Ishikawa (cell line): ENCODE data around the gene HOXC6.

Source experiments
- CEBPB ChIP-seq: IDR thresholded peaks from 2 replicates; pipeline ENCODE4 v1.6.1; 2012
- CREB1 ChIP-seq: IDR thresholded peaks from 2 replicates; pipeline ENCODE4 v1.6.1; 2012; ENCODE audit warnings: low read depth
- EGR1 ChIP-seq: IDR thresholded peaks from 2 replicates; pipeline ENCODE4 v1.6.1; 2012
- EP300 ChIP-seq: IDR thresholded peaks from 2 replicates; pipeline ENCODE4 v1.6.1; 2012; ENCODE audit warnings: borderline replicate concordance
- FOXM1 ChIP-seq: IDR thresholded peaks from 2 replicates; pipeline ENCODE4 v1.6.1; 2012; ENCODE audit warnings: low read depth, borderline replicate concordance
- NFIC ChIP-seq: IDR thresholded peaks from 2 replicates; pipeline ENCODE4 v1.6.1; 2012
- RAD21 ChIP-seq: IDR thresholded peaks from 2 replicates; pipeline ENCODE4 v1.6.1; 2012; ENCODE audit warnings: low read depth
- TAF1 ChIP-seq: IDR thresholded peaks from 2 replicates; pipeline ENCODE4 v1.6.1; 2012; ENCODE audit warnings: low read depth, mild to moderate bottlenecking
- TCF12 ChIP-seq: IDR thresholded peaks from 2 replicates; pipeline ENCODE4 v1.6.1; 2012; ENCODE audit warnings: low read depth
- TEAD4 ChIP-seq: IDR thresholded peaks from 2 replicates; pipeline ENCODE4 v1.6.1; 2012
- YY1 ChIP-seq: IDR thresholded peaks from 2 replicates; pipeline ENCODE4 v1.6.1; 2012; ENCODE audit warnings: low read depth
- ZBTB7A ChIP-seq: IDR thresholded peaks from 2 replicates; pipeline ENCODE4 v1.6.1; 2012; ENCODE audit warnings: low read depth
- TF ChIP-seq, protein P1 (sequence below): IDR thresholded peaks from 2 replicates; pipeline ENCODE4 v1.6.1; 2012; ENCODE audit warnings: low read depth, mild to moderate bottlenecking
- TF ChIP-seq, protein P2 (sequence below): IDR thresholded peaks from 2 replicates; pipeline ENCODE4 v1.6.1; 2012
- TF ChIP-seq, protein P3 (sequence below): IDR thresholded peaks from 2 replicates; pipeline ENCODE4 v1.6.1; 2012

Gene HOXC6

DNA sequence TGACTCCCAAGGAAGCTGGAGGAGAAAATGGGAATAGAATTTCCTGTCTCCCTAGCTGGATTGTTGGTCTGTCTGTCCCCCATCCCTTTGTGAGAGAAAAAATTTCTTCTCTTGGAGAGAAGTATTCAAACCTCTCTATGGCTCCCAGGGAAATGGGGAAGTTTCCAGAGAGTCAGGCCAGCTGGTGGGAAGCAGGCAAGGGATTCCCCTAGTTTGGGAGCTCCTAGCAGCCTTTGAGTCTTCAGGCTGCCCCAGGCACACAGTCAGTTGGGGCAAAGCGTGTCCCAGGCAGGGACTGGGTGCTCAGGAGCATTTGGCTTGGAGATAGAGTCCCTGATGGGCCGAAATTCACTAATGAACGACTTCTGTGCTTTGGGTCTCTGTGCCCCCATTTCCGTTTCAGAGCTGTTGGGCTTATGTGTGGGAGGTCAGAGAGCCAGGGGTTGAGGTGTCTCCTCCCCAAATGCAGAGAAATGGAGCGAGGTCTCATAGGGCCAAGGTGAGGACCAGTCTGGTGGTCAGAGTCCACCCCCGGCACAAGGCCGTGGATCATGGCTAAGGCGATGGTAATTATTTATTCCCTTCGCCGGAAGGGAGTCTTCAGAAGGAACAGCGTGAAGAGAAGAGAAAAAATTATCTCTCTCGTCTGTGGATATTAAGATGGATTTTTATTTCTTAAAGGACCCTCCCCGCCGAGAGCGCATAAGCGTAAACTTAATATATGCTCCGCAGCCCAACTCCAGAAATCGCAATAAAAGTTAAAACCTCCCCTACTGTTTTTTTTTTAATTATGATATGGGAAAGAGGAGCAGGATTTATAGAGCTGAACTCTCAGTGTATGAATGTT, 34.9 kb upstream of the HOXC6 start:
- TF ChIP-seq TEAD4: no peak
- no peak for TF ChIP-seq RAD21
- no peak for TF ChIP-seq TAF1
- no peak for TF ChIP-seq NFIC
- TF ChIP-seq EGR1: no peak
- TF ChIP-seq CEBPB: no peak
- TF ChIP-seq EP300: no peak
- TF ChIP-seq, protein P1, sequence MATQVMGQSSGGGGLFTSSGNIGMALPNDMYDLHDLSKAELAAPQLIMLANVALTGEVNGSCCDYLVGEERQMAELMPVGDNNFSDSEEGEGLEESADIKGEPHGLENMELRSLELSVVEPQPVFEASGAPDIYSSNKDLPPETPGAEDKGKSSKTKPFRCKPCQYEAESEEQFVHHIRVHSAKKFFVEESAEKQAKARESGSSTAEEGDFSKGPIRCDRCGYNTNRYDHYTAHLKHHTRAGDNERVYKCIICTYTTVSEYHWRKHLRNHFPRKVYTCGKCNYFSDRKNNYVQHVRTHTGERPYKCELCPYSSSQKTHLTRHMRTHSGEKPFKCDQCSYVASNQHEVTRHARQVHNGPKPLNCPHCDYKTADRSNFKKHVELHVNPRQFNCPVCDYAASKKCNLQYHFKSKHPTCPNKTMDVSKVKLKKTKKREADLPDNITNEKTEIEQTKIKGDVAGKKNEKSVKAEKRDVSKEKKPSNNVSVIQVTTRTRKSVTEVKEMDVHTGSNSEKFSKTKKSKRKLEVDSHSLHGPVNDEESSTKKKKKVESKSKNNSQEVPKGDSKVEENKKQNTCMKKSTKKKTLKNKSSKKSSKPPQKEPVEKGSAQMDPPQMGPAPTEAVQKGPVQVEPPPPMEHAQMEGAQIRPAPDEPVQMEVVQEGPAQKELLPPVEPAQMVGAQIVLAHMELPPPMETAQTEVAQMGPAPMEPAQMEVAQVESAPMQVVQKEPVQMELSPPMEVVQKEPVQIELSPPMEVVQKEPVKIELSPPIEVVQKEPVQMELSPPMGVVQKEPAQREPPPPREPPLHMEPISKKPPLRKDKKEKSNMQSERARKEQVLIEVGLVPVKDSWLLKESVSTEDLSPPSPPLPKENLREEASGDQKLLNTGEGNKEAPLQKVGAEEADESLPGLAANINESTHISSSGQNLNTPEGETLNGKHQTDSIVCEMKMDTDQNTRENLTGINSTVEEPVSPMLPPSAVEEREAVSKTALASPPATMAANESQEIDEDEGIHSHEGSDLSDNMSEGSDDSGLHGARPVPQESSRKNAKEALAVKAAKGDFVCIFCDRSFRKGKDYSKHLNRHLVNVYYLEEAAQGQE: no peak
- TF ChIP-seq FOXM1: no peak
- TF ChIP-seq TCF12: no peak
- no peak for TF ChIP-seq YY1
- TF ChIP-seq, protein P2, sequence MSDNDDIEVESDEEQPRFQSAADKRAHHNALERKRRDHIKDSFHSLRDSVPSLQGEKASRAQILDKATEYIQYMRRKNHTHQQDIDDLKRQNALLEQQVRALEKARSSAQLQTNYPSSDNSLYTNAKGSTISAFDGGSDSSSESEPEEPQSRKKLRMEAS: no peak
- no peak for TF ChIP-seq CREB1
- TF ChIP-seq ZBTB7A: no peak

DNA sequence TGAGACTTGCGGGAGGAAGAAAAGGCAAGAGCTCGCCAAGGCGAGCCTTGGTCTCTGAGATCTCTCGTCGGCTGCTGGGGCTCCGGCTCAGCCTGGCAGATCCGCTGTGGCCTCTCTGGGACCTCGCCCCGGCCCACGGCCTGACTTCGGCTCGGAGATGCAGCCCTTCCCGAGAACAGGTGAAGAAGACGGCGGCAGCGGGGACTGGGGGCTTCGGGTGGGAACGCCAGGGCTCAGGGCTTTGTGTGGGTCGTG, 34.3 kb upstream of the HOXC6 start:
- TF ChIP-seq EP300: no peak
- TF ChIP-seq FOXM1: no peak

DNA sequence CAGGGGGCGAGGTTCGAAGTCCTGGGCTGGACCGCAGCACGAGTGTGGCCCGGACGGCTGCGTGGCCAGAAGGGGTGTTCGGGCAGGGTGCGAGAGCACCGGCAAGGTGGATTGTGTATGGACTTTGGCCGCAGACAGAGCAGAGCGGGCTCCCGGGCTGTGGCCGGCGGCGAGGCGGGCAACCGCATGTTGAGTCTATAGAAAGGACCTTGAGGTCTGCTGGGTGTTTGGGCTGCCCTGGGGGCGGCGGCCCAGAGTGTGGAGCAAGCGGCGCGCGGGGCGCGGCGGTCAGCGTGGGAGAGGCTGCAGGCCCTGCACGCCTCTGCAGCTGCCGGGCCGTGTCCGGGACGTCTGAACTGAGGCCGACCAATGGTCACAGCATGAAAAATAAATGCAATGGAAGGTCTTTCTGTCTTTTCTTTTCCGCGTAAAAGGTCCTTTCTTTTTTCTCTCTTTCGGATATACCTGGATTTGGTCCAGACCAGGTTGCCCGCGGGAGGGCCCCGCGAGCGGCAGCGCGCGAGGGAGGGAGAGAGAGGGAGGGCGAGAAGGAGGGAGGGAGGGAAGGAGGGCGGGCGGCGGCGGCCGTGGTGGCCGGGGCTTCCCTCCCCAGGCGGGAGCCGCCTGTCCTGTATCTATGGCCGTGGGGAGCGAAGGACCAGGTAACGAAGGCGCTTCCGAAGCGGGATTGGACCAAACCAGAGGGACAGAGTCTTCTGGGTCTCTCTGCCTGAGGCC, 33.8 kb upstream of the HOXC6 start:
- TF ChIP-seq TEAD4 (no peak), RAD21 (no peak), CEBPB (no peak), TCF12 (no peak), NFIC (no peak), FOXM1 (no peak), ZBTB7A (no peak)
- TF ChIP-seq, protein P1: no peak
- TF ChIP-seq, protein P3, sequence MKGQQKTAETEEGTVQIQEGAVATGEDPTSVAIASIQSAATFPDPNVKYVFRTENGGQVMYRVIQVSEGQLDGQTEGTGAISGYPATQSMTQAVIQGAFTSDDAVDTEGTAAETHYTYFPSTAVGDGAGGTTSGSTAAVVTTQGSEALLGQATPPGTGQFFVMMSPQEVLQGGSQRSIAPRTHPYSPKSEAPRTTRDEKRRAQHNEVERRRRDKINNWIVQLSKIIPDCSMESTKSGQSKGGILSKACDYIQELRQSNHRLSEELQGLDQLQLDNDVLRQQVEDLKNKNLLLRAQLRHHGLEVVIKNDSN: no peak
- TF ChIP-seq, protein P2: no peak

DNA sequence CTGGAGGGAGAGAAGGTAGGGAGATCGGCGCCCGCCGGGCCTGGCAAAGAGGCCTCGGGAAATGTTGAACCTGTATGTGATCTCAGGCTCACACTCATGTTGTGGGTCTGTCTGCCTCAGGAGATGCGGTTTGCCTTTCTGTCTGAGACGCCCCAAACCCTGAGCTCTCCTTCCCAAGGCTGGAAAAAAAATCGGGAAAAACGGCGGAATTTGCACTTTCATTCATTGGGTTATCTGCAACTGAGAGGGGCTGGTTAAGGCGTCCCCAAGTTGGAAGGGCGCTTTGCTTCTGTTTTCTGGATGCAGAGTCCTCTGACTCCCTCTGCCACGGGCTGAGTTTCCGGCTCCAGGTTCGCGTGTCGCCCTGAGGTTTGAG, 33.2 kb upstream of the HOXC6 start:
- TF ChIP-seq CREB1: no peak
- 0 out of 2 replicates have a peak, but pooled peaks have one; percentile 6 for TF ChIP-seq ZBTB7A

DNA sequence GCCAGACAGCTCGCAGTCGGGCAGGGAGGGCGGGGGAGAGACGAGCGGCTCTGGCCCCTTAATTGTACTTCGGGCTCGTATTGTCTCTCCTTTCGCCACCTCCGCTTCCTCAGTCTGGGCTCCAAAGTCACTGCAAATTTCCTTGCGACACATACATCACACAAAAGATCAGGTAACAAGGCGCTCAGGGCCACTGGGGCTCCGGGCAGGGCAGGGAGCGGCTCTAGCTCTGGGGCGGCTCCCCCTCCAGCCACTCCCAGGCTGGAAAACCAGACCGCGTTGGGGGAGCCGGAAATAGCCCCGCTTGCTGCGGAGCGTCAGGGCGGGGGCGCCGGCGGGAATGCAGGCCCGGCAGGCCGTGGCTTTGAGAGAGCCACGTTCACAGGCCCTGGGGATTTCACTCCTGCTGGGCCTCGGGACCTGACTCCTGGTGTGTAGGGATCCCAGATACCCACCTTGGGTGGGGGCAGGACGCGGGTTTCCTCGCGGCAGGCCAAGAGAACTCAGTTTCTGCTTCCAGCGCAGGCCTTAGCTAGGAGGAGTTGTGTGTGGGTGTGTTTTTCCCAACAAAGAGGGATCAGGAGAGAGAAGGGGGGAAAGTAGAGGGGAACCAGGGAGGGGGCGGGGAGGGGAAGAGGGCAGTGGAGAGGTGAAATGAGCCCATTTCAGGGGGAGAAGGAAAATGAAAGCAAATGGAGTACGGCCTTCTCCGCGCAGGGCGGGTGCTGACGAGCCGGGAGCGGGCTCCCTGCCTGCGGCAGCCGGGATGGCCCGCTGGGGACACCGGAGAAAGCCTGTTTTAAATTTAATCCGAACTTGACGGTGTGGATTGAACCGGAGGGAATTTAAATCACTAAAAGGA, 32.6 kb upstream of the HOXC6 start:
- 0 out of 2 replicates have a peak, but pooled peaks have one; percentile 14 for TF ChIP-seq TEAD4
- TF ChIP-seq EP300: no peak
- TF ChIP-seq ZBTB7A: peak; percentile 45; the same call in 1 of the 2 replicates
